GM12878 (cell line): Measurements from ENCODE around the gene CD300A.

Experiments used
- BRCA1 ChIP-seq: IDR thresholded peaks from 2 replicates; pipeline ENCODE4 v1.6.1; 2011; ENCODE audit warnings: low read depth, low read length, improper control_type of control experiment
- CTCF ChIP-seq, 3 experiments: IDR thresholded peaks in 2 of 3; conservative IDR thresholded peaks in 1 of 3; 2 replicates each; pipeline ENCODE4 v1.5.1; 2011; ENCODE audit warnings: low read depth in 3 of 3, low read length in 3 of 3, mild to moderate bottlenecking in 3 of 3, control low read depth in 2 of 3, moderate library complexity in 2 of 3, inconsistent platforms in 1 of 3, mixed read lengths in 1 of 3; ENCODE audit not compliant: control insufficient read depth in 2 of 3, insufficient read depth in 1 of 3; ENCODE audit errors: extremely low read depth in 1 of 3
- GABPA ChIP-seq: IDR thresholded peaks from 2 replicates; pipeline ENCODE4 v1.6.1; 2014; ENCODE audit warnings: antibody characterized with exemption, low read depth, mild to moderate bottlenecking, inconsistent platforms
- MAX ChIP-seq: IDR thresholded peaks from 2 replicates; pipeline ENCODE4 v1.6.1; 2012; ENCODE audit warnings: low read depth, low read length, improper control_type of control experiment
- MEF2A ChIP-seq: IDR thresholded peaks from 2 replicates; pipeline ENCODE4 v1.6.1; 2011; ENCODE audit warnings: low read depth, mild to moderate bottlenecking, low read length, moderate library complexity; ENCODE audit not compliant: insufficient read depth
- NRF1 ChIP-seq: conservative IDR thresholded peaks from 2 replicates; pipeline ENCODE4 v1.6.1; 2011; ENCODE audit warnings: mild to moderate bottlenecking, low read depth, low read length, improper control_type of control experiment
- POLR2A ChIP-seq: IDR thresholded peaks from 2 replicates; pipeline ENCODE4 v1.6.1; 2011; ENCODE audit warnings: low read depth, mild to moderate bottlenecking, low read length
- POLR2AphosphoS5 ChIP-seq: IDR thresholded peaks from 2 replicates; pipeline ENCODE4 v1.6.1; 2011; ENCODE audit warnings: mild to moderate bottlenecking, low read length, inconsistent platforms
- RAD21 ChIP-seq: IDR thresholded peaks from 2 replicates; pipeline ENCODE4 v1.6.1; 2011; ENCODE audit warnings: mild to moderate bottlenecking, low read depth, low read length, moderate library complexity; ENCODE audit not compliant: insufficient read depth
- RB1 ChIP-seq: fragments of 450-650 bp; formaldehyde crosslinking; IDR thresholded peaks from 2 replicates; pipeline ENCODE4 v1.6.1; 2017; ENCODE audit warnings: mild to moderate bottlenecking, borderline replicate concordance
- REST ChIP-seq: IDR thresholded peaks from 2 replicates; pipeline ENCODE4 v1.6.1; 2012; ENCODE audit warnings: mild to moderate bottlenecking, low read depth, low read length
- SRF ChIP-seq, 2 experiments: IDR thresholded peaks; 2 replicates each; pipeline ENCODE4 v1.6.1; 2011; ENCODE audit warnings: low read depth in 2 of 2, low read length in 2 of 2, mild to moderate bottlenecking in 1 of 2, moderate library complexity in 1 of 2
- TCF7 ChIP-seq: IDR thresholded peaks from 2 replicates; pipeline ENCODE4 v1.6.1; 2014; ENCODE audit warnings: antibody characterized with exemption, borderline replicate concordance

- TF ChIP-seq TCF7 (no peak), POLR2AphosphoS5 (no peak), CTCF (IDR thresholded peaks at IDR 0.05 in 2 of 3, conservative IDR thresholded peaks at IDR 0.05 in 1 of 3; ENCODE audit: control insufficient read depth in 2 of 3, extremely low read depth in 1 of 3, insufficient read depth in 1 of 3, low read depth in 3 of 3, low read length in 3 of 3) (no peak), MAX (no peak), GABPA (no peak), RB1 (no peak), MEF2A (no peak), RAD21 (no peak), SRF (IDR thresholded peaks at IDR 0.05; ENCODE audit: low read depth in 2 of 2, low read length in 2 of 2) (no peak), POLR2A (no peak), NRF1 (no peak), BRCA1 (no peak), REST (no peak)
Measured at GRCh38 chr17:74527081-74527480, 60.6 kb downstream of the CD300A start.
